Right lung (tissue), 5 donors: Measurements from ENCODE around the gene NDUFAF4. TPM values are rescaled to one million over a fixed set of nuclear protein-coding genes. Genes with fewer than 3 reads are reported as not detected.
"Not testable (repeated sequence)": the region's sequence is repeated elsewhere in the genome, so short reads cannot be mapped to it uniquely, and the experiment has no call there.

ENCODE experiments used
- DNase-seq, 2 donors: peaks; one replicate each; pipeline ENCODE4 v3.0.0-alpha.2; 2013
- polyA plus RNA-seq, 5 donors: library from polyadenylated mRNA; unstranded; fragments of 120-200 nt; gene quantifications; one replicate each; pipeline versions ENCODE4 v1.2.1 to v1.2.3, GENCODE V29; 2013; ENCODE audit warnings: inconsistent platforms in 1 of 5, low replicate concordance in 1 of 5; ENCODE audit not compliant: insufficient read length in 5 of 5, insufficient read depth in 1 of 5

NDUFAF4 gene
- polyA plus RNA-seq, 5 donors: 22.2 to 29.5 (median 24.7) TPM

GRCh38 chr6:96907498-96907897, 9.8 kb upstream of the NDUFAF4 start:
- no peak for DNase-seq

DNA sequence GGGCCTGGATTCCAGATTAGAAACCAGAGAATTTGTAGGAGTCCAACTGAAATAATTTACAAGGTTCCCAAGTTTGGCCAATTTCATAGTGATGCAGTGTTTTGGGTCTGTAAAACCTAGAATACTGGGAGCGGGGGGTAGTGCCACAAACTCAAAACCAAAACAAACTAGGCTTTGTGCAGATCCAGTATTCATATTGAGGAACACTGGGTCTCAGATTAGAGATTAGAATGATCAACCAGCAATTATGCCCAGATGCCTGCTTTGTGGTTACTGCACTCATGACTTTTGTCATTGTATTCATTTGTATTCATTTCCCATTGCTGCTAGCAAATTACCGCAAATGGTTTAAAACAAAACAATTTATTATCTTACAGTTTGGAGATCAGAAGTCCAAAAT, 3.2 kb upstream of the NDUFAF4 start:
- DNase-seq: no peak

DNA sequence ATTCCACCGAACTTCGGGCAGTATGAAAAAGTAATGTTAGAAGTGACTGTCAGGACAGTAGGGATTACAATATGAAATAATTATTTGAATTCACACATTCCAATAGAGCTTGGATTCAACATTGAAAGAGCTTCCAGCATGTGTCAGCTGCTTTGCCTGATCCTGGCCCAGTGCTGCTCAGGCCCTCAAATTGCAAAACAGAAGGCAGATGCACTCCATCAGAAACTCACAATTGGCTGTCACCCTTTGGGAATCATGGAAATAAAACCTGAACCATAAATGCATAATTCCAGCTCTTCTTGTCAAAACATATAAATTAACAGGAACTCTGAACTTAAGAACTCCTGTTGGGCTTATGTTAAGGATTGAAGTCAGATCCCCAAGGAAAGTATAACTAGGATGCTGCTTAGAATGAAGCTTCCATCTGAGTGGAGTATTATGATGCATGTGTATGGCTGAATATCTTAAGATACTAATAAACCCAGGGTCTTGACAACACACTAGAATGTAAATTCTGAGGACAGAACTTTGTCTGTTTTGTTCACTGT, 1.8 kb upstream of the NDUFAF4 start:
- DNase-seq: peak in 1 of 2 donors; percentile 36

- no peak for DNase-seq
These were observed 1.3 kb upstream of the NDUFAF4 start for GRCh38 chr6:96899019-96899418.

DNA sequence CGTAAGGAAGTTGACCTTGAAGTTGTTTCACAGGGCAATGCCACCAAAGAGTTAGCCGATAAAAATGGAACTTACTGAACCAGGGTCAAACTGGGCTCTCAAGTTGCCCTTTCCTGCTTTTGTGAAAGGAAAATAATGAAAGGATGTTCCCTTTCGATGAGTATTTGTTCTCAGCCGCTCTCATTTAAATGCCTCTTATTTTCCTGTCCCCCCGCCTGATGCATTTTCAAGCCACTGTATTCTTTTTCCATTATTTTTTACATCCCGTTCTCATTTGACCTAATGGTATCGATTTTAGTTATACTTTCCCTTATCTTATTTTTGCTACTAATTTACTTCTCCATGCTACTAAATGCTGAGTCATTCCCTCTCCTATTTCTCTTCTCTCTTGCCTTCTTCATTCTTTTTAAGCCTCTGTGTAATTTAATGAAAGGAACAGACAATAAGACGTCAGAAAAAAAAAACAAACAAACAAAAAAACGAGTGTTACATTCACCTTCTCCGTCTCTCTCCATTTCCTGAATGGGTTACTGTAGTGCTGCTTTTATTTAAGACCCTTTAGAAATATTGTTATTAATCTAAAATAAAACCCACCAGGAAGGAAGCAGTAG, 655 bp upstream of the NDUFAF4 start:
- DNase-seq: no peak

GRCh38 chr6:96889146-96889545, 8.5 kb downstream of the NDUFAF4 start:
- no peak for DNase-seq

DNA sequence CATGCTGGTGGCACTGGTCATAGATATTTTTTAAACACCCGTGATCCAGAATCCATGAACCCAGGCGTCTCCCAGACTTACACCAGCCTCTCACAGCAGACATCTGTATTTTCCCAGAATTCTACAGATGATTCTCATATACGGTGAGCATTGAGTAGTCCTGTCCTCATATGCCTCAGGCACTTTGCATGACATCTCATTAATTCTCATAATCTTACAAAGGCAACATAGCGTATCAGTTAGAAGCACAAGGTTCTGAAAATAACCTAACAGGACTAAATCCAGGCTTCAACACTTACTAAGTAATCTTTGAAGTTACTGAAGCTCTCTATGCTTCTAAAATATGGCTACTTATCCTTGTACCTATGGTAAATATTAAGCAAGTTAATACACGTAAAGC, 8.9 kb downstream of the NDUFAF4 start:
- DNase-seq: no peak

DNA sequence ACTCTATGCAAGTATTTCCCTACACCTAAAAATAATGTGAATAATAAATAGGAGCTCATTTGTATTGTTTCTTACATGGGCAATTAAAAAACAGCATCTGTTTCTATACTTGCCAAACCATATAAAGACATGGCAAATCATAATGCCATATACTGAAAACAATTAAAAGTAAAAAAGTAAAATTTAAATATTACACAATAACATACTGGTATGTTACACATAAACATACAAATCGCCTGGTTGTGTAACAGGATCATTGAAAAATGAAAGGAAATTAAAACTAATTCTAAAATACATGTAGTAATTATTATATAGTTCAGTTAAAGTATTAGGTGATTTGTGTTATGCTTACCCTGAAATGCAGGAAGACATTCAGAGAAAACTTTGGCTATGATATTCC, 11.2 kb downstream of the NDUFAF4 start:
- no peak for DNase-seq

- DNase-seq: not testable (repeated sequence)
These were observed 12.5 kb downstream of the NDUFAF4 start for GRCh38 chr6:96885187-96885631.

GRCh38 chr6:96878143-96878542, 19.5 kb downstream of the NDUFAF4 start:
- no peak for DNase-seq

GRCh38 chr6:96876886-96877545, 20.7 kb downstream of the NDUFAF4 start:
- no peak for DNase-seq

DNA sequence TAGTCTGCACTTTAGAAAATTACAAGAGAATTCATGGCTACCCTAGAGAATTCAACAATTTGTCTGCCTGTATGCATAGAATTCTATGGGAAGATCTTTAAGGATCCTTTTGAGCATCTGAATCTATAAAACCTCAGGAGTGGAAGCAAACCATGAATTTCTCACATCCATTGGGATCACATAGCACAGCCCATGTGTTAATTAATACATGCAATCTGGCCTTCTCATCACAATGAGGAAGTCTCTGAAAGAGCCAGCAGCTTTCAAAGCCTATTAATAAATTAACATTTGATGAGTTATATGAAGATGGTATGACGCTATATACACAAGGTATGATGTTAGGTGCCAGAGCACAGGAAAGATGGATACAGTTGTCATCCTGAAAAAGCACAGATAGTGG, 24.7 kb downstream of the NDUFAF4 start:
- DNase-seq: no peak

DNA sequence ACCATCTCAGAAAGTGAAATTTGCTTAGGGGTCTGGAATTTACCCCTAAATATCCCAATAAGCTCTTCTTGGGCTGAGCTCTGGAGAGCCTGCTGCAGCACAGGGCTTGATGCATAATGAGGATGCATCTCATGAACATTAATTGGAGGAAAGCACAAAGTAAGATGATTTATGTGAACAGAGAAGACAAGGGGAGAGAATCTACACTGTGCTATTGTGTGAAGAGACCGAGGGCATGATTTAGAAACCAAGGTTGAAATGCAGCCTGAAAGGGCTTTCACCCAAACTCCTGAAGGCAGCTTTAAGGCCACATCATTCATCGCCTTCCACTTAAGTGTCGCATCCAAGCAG, 32.7 kb downstream of the NDUFAF4 start:
- no peak for DNase-seq

- peak; percentile 14 to 16 for DNase-seq
These were observed 33.3 kb downstream of the NDUFAF4 start for GRCh38 chr6:96864216-96865054.

GRCh38 chr6:96862560-96862959, 35.1 kb downstream of the NDUFAF4 start:
- DNase-seq: no peak

GRCh38 chr6:96861588-96861987, 36.1 kb downstream of the NDUFAF4 start:
- no peak for DNase-seq

GRCh38 chr6:96856856-96857255, 40.8 kb downstream of the NDUFAF4 start:
- DNase-seq: no peak

GRCh38 chr6:96853083-96853482, 44.6 kb downstream of the NDUFAF4 start:
- no peak for DNase-seq

DNA sequence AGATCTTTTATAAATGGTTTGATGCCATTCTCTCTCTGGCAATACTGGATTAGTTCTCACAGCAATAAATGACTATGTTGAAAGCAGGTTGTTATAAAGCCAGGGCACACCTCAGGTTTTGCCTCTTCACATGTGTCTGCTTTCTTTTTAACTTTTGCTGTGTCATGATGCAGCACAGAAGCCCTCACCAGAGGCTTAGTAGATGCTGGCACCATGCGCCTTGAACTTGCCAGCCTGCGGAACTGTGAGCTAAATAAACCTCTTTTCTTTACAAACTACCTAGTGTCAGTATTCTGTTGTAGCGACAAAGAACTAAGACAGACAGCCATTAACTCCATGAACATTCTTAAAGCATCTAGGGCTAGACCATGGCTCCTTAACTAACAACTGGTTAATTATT, 45.1 kb downstream of the NDUFAF4 start:
- no peak for DNase-seq

- DNase-seq: no peak
These were observed 45.8 kb downstream of the NDUFAF4 start for GRCh38 chr6:96851858-96852257.

GRCh38 chr6:96849615-96850014, 48.1 kb downstream of the NDUFAF4 start:
- DNase-seq: no peak

DNA sequence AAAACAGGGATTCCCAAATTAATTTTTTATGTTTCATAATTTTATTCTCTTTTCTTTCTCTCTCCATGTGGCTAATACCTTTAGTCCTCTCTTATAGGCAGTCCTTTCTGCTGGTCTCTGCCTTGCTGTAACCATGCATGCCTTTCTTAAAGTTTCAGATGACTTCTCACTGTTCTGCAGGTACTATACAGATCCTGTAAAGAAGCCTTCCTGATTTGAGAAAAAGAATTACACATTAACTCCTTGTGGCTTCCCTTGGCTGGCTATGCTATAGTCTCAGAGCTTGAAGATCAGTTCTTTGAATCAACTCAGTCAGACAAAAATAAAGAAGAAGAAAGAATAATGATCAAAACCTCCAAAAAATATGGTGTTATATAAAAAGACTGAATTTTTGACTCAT, 53.2 kb downstream of the NDUFAF4 start:
- no peak for DNase-seq

GRCh38 chr6:96841345-96841744, 56.3 kb downstream of the NDUFAF4 start:
- no peak for DNase-seq
